ENCODE results near the gene RNF151.
"Not testable (repeated sequence)": the region's sequence is repeated elsewhere in the genome, so short reads cannot be mapped to it uniquely, and the experiment has no call there.

RNF151 gene

GRCh38 chr16:2009791-2010510 is 43.3 kb downstream of the RNF151 start, which contains the start of gene ZNF598:
ZNF598 (minus strand) TSS chr16:2009821.
- DNase-seq, result peak; percentile 91

- DNase-seq, result not testable (repeated sequence)
These were observed 45.1 kb downstream of the RNF151 start for GRCh38 chr16:2011726-2012125.

- no peak for DNase-seq
These were observed 46.9 kb downstream of the RNF151 start for GRCh38 chr16:2013527-2013926.

GRCh38 chr16:2015117-2015946 is 48.7 kb downstream of the RNF151 start:
- DNase-seq, result no peak

- no peak for DNase-seq
These were observed 49.2 kb downstream of the RNF151 start for GRCh38 chr16:2015947-2016208.

GRCh38 chr16:2016407-2016922 is 49.8 kb downstream of the RNF151 start:
- no peak for DNase-seq

Data from fibroblast of skin of right biceps (primary cell).